SW480 (cell line): ENCODE results near the gene CAPN2.
A peak's percentile ranks its signal among the peaks of the same experiment; 100 is the strongest.

Experiments
- DNase-seq: peaks from one replicate; pipeline ENCODE4 v3.0.0-alpha.2; 2016; ENCODE audit warnings: low spot score

CAPN2 gene

DNA sequence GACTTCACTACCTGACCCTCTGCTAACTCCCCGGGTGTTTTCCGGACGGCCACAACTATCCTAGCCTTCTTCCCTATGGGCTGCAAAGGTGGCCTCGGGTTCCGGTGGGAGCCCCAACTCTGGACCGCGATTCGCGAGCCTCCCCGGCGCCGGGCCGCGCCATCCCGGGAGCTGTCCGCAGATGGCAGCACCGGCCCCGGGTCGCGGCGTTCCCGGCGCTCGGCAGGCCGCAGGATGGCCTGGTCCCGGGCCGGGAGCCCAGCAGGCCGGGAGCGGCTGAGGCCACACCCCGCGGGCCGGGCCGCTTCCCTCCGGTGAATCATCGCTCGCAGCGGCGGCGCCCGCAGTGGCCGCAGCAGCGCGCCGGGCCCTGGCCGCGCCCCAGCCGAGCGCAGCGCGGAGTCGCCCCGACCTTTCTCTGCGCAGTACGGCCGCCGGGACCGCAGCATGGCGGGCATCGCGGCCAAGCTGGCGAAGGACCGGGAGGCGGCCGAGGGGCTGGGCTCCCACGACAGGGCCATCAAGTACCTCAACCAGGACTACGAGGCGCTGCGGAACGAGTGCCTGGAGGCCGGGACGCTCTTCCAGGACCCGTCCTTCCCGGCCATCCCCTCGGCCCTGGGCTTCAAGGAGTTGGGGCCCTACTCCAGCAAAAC, at the start of gene CAPN2:
Gene CAPN2, plus strand, starts transcription at position 346 of the 656 bp plus-strand sequence. Its CDS starts 102 bp downstream, at position 448.
- peak; percentile 84 for DNase-seq

DNA sequence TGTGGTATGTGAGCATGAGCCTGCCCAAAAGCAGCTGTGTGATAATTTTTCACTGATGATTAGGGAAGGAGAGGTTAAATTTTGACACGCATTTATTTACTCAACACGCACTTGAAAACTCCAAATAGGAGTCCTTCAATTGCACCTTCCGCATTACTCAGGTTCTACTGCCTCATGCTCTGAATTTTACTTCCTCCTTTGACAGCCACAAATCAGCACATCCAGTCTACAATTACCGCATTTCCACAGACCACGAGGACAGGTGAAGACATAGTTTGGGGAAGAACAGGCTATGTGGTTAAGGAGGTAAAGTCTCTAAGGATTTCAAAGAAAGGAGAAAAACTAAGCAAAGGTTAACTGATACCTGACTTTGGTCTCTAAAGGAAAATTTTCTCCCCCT, 49.4 kb upstream of the CAPN2 start:
- no peak for DNase-seq

DNA sequence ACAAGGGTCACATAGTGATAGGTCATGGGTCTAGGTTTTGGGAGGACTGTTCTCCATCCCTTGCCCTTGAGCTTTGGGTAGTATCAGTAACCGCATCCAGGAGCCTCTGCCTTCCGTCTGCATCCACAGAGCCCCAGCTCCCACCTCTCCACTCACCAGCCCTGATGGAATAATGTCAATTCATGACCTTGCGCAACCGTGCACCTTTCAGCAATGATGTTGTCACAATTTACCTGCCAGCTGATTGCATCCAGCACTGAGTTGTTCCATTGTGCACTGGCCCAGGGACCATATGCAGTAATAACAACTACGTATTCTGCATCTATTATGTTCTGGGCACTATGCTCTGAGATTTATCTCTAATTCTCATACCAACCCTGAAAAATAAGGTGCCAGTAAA, 48.2 kb upstream of the CAPN2 start:
- DNase-seq = no peak

DNA sequence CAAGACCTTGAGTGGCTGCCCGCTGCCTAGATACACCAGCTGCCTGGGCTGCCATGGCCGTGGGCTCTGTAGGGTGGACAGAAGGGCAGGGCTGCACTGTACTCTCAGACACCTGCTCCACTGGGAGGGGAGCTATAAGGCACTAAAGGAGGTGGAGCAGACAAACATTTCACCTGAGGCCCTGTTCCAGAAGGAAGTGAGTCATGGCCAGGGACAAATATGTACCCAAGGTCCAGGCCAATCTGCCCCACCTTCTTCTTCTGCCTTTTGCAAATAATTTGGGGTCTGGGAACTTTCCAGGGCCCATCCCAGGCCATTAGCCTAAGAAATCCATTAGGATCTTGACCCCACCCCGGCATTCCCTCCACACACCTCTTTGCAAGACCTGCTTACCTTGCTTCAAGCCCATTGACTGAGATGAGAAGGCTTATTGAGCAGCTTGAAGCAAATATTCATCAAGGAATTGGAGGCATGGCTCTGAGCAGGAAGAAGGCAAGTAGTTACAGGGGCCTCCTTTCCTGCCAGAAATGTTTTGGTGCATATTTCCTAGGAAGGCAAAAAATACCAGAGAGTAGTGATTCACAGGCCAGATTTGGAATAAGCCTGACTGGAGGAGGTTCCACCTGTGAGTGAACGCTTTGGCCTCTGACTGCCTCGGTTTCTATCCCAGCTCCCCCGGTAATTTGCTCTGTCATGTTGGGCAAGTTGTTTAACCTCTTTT, 46.6 kb upstream of the CAPN2 start, which contains the start of gene CAPN8:
Gene CAPN8, minus strand, starts transcription at position 110 of the 721 bp plus-strand sequence. Its CDS starts 55 bp downstream, at position 55.
- DNase-seq = peak; percentile 76

DNA sequence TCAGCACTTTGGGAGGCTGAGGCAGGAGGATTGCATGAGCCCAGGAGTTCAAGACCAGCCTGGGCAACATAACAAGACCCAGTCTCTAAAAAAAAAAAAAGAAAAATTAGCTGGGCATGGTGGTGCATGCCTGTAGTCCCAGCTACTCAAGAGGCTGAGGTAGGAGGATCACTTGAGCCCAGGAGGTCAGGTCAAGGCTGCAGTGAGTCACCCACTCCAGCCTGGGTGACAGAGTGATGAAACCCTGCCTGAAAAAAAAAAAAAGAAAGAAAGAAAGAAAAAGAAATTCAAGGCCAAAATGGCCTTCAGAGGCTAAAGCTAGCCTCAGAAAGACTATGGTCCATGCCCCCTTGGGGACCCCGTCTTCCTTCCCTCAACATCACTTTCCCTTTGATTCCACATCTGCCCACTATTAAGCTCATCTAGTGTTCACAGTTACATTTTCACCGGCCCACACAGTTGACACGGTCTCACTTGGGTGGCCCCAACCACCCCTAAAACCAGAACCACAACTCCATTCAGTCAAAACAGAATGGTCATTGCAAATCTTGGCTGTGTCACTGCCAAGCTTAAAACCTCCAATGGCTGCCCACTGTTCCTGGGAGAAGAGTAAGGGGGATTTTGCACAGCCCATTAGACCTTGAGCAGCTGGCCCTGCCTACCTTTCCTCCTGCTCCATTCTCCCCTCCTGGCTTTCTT, 44.7 kb upstream of the CAPN2 start:
- DNase-seq = no peak

DNA sequence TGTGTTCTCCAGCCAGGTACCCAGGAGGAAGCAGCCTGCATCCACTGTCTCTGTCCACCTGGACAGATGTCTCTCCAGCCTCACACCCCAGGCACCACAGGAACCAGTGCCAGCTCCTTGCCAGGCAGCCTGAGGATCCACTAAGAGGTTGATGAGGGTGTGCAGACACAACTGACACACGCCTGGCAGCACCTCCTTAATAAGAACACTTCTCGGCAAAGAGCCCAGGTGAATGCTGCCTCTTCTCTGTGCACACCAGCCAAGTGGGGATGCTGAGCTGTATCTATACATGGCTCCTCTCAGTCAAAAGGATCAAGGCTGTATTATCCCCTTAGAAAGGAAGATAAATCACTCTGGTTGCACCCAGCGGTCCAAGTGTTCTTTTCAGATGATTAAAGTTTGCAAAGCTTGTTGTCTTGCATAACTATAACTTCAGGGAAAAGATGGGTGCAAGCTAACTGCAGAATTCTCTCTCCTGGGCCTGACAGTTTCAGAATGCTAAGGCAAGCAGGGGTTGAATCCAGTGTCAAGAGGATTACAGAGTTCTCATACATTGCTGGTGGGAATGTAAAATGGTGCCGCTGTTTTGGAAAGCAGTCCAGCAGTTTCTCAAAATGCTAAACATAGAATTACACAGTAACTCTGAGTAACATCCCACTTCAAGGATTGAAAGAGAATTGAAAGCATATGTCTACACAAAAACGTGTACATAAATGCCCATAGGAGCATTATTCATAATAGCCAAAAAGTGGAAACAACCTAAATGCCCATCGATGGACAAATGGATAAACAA, 43.1 kb upstream of the CAPN2 start:
- DNase-seq = no peak

DNA sequence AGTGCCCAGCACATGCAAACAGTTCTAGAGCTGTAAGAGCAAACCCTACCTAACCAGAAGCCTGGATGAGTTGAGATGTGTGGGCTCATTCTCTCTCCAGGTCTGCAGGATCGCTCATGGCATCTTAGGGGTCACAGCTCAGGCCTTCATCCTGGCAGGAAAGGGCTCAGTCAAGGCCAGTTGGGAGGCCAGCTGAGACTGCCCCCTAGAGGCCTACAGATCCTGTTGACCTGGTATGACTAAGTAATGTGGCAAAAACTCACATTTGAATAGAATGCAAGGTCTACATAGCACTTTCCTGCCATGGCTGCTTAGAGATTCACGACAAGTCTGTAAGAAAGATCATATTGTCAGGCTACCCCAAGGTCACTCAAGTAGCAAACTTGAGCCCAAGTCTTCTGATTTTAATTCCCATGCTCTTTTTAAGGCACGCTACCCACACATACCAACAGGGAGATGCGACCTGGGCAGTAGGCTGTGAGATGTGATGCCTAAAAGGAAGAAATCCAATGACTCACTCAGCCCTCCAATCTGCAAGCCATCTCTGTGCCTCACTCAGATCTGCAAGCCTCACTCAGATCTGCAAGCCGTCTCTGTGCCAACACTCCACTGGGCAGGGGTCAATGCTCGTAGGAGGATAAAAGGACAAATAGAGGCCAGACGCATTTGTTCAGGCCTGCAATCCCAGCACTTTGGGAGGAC, 41.7 kb upstream of the CAPN2 start:
- peak; percentile 45 for DNase-seq

DNA sequence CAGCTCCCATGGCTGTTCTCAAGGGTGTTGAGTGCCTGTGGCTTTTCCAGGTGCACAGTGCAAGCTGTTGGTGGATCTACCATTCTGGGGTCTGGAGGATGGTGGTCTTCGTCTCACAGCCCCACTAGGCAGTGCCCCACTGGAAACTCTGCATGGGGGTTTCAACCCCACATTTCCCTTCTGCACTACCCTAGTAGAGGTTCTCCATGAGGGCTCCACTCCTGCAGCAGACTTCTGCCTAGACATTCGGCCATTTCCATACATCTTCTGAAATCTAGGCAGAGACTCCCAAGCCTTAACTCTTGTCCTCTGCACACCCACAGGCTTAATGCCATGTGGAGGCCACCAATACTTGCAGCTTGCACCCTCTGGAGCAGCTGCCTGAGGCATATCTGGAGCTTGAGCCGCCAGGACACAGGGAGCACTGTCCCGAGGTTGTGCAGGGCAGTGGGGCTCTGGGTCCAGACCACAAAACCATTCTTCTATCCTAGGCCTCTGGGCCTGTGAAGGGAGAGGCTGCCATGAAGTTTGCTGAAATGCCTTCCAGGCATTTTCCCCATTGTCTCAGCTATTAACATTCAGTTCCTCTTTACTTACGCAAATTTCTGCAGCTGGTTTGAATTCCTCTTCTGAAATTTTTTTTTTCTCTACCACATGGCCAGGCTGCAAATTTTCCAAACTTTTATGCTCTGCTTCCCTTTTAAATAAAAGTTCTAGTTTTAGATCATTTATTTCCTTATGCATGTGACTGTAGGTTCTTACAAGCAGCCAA, 38.0 kb upstream of the CAPN2 start:
- no peak for DNase-seq

DNA sequence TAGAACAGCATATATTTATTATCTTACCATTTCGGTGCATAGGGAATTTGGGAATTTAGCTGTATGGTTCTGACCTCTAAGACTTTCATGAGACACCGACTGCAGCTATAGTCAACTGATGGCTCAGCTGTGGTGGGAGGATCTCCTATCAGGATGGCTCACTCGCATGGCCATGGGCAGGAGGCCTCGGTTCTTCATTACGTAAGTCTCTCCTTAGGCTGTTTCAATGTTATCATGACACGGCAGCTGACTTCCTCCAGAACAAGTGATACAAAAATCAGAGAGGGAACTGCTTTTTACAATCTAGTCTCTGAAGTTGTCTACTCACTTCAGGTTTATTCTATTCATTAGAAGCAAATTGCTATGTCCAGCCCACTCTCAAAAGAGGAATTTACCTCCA, 33.5 kb upstream of the CAPN2 start:
- no peak for DNase-seq

DNA sequence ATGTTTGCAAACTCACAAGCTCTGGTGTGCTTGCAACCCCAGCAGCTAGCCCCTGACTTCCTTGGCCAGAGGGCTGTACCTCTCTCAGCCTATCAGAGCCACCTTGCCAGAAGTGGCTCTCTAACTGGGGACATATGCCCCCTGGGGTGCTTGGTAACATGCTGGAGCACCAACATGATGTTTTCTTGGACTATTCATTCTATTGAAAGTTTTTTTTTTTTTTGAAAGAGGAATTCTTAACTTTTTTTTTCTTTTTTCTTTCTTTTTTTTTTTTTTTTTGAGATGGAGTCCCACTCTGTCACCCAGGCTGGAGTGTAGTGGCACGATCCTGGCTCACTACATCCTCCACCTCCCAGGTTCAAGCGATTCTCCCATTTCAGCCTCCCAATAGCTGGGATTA, 32.2 kb upstream of the CAPN2 start:
- DNase-seq = no peak

DNA sequence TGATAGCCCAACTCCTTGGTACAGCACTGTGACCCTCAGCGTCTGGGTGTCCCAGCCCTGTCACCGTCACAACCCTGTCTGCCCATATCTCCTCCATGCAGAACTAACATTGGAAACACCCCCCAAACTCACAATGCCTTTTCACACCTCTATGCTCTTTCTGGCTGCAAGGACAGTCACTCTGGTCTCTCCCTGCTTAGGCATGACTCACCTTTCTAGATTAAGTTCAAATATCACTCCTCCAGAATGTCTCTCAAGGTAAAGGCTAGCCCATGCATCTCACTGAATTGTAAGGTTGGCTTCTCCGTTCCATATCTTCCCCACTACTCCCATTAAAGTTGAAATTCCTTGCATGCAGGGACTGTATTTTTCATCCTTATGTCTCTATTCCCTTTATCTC, 29.8 kb upstream of the CAPN2 start:
- DNase-seq = no peak

DNA sequence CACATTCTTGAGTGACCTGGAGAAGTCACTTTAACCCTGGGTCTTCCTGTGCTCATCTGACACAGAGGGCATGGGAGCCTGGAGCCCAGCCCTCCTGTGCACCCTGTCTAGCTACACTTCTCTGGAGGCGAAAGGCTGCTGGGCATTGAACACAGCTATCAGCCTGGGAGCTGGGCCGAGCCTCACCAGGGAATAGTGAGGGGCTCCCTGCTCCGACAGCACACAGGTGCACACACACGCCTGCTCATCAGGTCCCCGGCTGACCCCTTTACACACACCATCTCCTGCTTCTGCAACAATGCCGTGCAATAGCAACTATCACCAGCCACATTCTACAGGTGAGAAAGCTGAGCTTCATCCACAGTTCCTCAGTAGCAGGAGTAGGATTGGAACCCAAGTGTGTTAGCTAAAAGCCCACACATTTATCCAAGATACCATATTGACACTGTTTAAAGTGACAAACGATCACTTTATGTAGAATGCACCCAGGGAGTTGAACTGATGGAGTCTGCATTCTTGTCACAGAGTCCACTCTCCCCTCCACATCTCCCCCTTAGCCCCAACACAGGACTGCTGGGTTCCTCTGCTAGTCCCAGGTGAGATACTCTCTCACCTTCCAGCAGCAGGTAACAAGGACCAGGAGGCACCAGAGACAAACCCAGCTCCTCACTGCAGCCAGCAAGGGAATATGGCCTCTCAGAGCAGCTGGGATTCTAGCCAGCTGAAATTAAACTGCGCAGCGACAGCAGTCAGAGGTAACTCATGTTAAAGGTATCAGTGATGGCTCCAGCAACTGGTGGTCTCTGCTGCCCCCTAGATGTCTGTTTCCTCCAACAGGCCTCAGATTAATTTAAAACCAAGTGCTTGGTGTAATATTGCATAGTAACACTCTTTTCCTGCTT, 28.5 kb upstream of the CAPN2 start:
- DNase-seq = peak; percentile 68

DNA sequence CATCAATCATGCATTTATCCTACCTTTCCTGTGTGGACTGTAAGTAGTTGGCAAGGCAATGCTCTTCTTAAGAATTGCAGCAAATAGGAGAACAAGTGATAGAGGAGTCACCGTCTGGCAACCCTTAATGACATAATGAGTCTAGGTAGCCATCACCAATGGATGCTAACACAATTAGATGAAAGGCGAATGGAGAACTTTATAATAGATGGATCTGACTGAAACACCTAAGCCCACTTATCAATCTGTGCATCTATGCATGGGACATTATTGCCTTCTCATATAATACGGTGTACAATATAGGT, 27.9 kb upstream of the CAPN2 start:
- no peak for DNase-seq

DNA sequence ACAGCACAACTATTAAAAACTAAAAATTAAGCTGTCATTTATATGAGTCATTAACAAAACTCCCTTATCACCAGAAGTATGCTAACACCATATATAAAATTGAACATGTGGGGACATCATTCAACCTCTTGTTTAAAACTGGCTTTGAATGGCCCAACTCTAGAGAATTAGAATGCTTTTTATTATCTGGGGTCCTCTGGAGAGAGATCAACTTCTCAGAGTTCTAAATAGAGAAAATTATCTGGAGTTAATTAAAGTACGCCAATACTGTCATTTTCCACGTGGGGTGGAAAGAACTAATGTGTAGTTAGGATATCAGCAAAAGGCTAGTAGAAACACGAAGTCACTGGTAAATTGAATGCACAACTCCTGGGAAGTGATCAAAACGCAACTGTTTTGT, 21.2 kb upstream of the CAPN2 start:
- DNase-seq = no peak

DNA sequence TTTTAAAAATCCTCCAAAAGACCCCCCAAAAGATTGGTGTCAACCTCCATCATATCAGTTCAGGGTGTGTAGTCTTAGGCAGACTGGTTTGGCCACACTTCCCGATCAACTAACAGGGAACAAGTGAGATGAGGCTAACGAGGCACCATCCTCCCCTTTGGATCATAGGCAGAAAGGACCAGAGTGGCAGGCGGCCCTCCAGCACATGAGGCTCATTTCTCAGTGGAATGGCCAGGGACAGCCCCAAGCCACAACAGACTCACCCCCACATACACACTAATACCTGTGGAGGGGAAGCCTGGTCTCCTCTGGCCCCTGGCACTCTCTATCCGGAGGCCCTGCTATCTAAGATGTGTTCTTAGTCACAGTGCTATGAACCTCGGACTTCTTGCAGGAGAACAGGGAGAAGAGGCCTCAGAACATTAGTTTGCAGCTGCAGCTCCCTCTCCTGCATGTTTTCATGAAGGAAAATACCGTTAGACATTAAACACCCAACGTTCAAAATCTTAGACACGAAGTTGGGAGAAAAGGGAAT, 17.3 kb upstream of the CAPN2 start:
- no peak for DNase-seq

DNA sequence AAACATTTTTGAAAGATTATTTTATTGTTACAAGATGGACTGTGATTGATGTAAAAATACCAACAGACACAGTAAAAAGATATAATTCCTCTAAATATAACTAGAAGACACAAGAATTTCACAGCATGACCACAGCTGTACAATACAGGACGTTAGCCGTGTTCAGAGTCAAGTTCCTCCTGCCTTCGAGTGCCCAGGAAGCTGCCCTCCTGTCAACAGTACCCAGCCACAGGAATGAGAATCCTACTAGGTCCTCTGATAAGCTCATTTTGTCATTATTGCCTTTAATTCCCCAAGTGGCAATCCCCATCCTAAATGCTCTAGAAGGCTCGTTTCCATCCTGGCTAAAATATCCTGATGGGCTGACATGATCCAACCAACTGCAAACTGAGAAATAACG, 16.4 kb upstream of the CAPN2 start:
- no peak for DNase-seq

DNA sequence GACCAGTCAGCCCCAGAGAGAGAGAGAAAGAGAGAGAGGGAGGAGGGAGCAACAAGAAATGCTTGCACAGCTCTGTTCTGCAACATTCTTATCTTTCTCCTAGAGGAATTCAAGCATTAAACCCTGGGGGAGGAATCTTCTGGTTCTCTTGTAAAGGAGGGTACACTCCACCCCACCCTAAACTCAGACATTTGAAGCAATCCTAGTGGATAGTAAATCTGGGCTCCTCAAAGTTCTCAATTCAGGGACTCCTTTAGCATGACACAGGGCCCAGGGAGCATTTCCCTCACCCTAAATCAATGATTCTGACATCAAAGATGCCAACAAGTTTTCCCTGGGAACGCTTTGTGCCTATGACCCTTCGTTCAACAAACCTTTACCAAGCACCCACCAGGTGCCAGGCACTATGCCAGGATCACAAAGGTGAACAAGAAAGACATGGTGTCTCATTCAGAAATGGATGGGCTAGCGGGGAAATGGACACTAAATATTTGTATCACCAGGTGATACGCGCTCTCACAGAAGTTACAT, 11.9 kb upstream of the CAPN2 start:
- DNase-seq = no peak

DNA sequence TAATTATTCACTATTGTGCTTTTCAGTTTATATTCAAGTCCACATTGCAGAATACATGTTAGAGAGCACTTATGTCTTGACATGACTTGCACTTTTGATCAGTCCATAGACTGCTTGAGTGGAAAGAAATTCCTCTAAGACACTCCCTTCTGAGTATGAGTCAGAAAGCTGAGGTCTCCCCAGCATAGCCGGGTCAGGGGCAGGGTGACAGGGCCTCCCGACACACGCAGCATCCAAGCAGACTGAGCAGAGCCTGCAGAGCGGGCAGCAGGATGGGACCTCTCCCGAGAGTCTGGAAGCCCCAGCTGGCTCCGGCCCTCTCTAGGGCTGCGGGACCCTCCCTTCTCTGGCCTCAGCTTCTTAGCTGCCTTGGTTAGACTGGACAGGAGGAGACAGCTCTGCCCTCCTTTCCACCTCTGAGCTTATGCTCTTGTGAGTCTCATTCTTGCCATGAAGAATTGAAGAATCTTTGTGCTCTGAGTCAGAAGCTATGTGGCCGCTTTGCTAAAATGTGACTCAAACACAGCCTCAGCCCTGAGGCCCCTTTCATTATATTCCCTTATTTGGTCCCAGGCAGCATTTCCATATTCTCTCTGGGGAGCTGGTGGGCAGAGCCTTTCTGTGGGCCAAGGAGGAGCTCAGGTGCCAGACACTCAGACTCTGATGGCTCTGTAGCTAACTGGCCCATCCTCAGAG, 11.2 kb upstream of the CAPN2 start:
- DNase-seq = peak; percentile 79
